Panc1 (cell line): ENCODE measurements around the gene NOP53.
"Not testable (repeated sequence)": the region's sequence is repeated elsewhere in the genome, so short reads cannot be mapped to it uniquely, and the experiment has no call there.

Experiments
- POLR2AphosphoS5 ChIP-seq: IDR thresholded peaks from 2 replicates; pipeline ENCODE4 v1.6.1; 2012; ENCODE audit warnings: mild to moderate bottlenecking, low read depth, low read length, moderate library complexity
- SIN3A ChIP-seq: IDR thresholded peaks from 2 replicates; pipeline ENCODE4 v1.6.1; 2012; ENCODE audit warnings: low read depth, mild to moderate bottlenecking, low read length, moderate library complexity, borderline replicate concordance; ENCODE audit not compliant: insufficient read depth
- TF ChIP-seq, protein P1 (sequence below): fragments of 450-650 bp; IDR thresholded peaks from 2 replicates; pipeline ENCODE4 v1.5.1; 2017; ENCODE audit warnings: mild to moderate bottlenecking
- TF ChIP-seq, protein P2 (sequence below), 2 experiments: IDR thresholded peaks; 2 replicates each; pipeline ENCODE4 v1.6.1; 2011 to 2012; ENCODE audit warnings: low read depth in 2 of 2, control low read depth in 1 of 2, low read length in 1 of 2, mild to moderate bottlenecking in 1 of 2, moderate library complexity in 1 of 2; ENCODE audit not compliant: insufficient read depth in 1 of 2

DNA sequence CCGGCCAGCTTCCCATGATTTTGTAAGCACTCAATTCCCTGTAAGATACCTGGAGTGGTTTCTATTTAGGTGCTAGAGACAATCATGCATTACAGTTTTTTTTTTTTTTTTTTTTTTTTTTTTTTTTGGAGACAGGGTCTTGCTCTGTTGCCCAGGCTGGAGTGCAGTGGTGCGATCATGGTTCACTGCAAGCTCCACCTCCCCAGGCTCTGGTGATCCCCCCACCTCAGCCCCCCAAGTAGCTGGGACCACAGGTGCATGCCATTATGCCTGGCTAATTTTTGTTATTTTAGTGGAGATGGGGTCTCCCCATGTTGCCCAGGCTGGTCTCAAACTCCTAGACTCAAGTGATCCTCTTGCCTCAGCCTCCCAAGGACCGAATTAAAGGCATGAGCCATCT is 19.4 kb downstream of the NOP53 start:
- not testable (repeated sequence) for TF ChIP-seq POLR2AphosphoS5, SIN3A
- TF ChIP-seq, protein P1, sequence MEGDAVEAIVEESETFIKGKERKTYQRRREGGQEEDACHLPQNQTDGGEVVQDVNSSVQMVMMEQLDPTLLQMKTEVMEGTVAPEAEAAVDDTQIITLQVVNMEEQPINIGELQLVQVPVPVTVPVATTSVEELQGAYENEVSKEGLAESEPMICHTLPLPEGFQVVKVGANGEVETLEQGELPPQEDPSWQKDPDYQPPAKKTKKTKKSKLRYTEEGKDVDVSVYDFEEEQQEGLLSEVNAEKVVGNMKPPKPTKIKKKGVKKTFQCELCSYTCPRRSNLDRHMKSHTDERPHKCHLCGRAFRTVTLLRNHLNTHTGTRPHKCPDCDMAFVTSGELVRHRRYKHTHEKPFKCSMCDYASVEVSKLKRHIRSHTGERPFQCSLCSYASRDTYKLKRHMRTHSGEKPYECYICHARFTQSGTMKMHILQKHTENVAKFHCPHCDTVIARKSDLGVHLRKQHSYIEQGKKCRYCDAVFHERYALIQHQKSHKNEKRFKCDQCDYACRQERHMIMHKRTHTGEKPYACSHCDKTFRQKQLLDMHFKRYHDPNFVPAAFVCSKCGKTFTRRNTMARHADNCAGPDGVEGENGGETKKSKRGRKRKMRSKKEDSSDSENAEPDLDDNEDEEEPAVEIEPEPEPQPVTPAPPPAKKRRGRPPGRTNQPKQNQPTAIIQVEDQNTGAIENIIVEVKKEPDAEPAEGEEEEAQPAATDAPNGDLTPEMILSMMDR = not testable (repeated sequence)
- TF ChIP-seq, protein P2, sequence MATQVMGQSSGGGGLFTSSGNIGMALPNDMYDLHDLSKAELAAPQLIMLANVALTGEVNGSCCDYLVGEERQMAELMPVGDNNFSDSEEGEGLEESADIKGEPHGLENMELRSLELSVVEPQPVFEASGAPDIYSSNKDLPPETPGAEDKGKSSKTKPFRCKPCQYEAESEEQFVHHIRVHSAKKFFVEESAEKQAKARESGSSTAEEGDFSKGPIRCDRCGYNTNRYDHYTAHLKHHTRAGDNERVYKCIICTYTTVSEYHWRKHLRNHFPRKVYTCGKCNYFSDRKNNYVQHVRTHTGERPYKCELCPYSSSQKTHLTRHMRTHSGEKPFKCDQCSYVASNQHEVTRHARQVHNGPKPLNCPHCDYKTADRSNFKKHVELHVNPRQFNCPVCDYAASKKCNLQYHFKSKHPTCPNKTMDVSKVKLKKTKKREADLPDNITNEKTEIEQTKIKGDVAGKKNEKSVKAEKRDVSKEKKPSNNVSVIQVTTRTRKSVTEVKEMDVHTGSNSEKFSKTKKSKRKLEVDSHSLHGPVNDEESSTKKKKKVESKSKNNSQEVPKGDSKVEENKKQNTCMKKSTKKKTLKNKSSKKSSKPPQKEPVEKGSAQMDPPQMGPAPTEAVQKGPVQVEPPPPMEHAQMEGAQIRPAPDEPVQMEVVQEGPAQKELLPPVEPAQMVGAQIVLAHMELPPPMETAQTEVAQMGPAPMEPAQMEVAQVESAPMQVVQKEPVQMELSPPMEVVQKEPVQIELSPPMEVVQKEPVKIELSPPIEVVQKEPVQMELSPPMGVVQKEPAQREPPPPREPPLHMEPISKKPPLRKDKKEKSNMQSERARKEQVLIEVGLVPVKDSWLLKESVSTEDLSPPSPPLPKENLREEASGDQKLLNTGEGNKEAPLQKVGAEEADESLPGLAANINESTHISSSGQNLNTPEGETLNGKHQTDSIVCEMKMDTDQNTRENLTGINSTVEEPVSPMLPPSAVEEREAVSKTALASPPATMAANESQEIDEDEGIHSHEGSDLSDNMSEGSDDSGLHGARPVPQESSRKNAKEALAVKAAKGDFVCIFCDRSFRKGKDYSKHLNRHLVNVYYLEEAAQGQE (IDR thresholded peaks at IDR 0.05; ENCODE audit: insufficient read depth in 1 of 2, low read depth in 2 of 2, low read length in 1 of 2) = not testable (repeated sequence)
